Hepatic stellate cell (primary cell): ENCODE data around the gene DSP.

ENCODE experiments used
- DNase-seq: peaks from one replicate; pipeline ENCODE4 v3.0.0; 2011; ENCODE audit warnings: low spot score

DSP gene

DNA sequence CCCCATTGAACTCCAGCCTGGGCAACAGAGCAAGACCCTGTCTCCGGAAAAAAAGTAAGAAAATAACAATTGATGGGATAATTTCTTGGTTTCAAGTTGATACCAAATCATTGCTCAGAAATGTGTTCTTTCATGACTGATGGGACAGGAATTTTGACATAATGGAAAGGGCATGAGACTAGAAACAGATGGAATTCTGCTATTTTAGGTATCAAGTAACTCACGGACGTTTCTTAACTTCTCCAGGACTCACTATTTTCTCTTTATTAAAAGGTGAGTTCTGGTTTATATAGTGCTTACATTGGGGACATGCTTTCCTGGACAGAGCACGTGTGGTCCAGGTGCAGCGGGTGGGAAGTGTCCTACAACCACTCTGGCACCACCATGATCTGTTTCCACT lies 6.0 kb upstream of the DSP start:
- DNase-seq: peak; percentile 43

DNA sequence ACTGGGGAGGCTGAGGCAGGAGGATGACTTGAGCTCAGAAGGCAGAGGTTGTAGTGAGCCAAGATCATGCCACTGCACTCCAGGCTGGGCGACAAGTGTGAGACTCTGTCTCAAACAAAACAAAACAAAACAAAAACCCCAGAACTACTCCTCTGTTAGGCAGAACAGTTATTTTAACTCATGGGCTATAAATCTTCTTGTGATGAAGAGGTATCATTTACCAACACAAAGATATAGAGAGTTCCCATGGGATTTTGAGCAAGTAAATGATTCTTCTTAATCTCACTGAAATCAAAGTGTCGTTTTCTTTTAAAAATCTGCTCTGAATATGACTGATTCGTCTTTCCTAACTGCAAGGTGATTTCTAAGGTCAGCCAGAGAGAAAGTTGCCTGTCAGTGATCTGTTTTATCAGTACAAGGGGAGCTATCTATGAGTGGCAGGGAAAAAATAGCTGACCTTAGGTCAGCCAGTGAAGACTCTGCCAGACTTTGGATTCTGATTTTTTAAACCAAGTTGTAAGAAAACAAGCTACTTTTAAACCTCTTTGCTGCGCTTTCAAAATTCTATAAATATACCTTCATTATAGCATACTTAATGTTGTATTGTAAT lies 3.8 kb upstream of the DSP start:
- no peak for DNase-seq

DNA sequence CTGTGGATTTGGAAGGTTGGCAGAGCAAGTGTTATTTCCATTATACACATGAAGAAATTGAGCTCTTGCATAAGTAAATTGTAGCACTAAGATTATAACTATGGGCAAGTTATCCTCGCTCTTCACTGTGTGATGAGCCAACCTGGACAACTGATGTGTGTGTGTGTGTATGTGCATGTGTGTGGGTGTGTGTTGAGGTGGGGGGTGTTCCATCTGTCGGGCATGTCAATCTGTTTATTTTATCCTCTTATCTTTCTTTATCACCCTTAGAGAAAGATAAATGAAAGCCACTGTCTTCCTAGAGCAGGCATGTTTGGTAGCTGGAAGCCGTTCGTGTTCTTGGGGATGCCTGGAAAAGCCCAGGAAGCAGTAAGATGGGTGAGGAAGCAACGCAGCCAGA lies 3.0 kb upstream of the DSP start:
- no peak for DNase-seq

DNA sequence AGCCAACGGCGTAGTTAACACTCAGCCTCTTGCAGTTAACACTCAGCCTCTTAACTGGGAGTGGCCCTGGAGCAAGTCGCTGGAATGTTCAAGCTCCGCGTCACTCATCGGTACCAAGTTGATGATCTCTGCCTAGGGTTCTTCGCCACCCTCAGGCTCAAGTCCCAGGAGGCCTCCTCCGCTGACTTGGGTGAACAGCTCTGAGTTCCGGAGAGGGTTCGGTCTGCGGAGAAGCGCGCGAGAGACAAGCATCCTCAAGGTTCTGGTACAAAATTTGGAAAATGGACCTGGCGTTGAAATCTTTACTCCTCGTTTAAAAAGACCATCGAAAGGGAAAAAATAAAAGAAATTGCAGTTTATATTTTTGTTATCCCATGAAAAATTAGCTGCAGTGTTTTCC lies 876 bp upstream of the DSP start:
- DNase-seq: peak; percentile 51

DNA sequence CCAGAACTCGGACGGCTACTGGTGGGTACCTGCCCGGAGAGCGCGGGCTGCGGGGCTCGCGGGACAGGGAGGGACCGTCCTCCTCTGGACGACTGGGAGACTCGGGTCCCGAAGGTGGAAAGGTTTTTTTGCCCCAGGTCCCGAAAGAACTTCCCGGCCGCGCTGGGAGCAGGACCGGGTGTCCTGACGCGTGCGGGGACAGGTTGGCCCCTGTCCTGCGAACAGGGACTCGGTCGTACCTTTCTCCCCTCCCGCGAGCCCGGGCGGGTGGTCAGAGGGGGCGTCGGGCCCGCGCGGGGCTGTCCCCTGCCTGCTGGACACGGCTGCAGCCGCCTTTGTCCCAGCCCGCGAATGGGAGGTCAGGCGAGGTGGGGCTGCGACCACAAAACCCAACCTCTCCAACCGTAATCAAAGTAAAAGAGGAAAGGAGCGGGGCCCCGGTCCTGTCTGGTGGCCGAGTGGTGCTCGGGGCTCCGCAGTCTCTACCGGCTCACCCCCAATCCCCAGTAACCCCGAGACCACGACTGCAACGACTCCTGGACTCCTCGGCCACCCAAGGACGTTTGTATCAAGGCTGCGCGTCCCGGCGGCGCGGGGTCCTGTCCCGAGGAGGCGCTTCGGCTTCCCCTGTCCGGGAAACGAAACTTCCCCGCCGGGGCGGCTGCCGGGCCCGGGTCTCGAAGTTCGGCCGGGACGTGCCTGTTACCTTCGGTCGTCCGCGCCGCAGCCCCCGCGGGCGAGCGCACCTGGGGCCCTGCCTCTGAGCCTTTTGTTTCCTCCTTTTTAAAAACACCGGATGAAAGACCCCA lies 798 bp downstream of the DSP start:
- DNase-seq: peak; percentile 47

DNA sequence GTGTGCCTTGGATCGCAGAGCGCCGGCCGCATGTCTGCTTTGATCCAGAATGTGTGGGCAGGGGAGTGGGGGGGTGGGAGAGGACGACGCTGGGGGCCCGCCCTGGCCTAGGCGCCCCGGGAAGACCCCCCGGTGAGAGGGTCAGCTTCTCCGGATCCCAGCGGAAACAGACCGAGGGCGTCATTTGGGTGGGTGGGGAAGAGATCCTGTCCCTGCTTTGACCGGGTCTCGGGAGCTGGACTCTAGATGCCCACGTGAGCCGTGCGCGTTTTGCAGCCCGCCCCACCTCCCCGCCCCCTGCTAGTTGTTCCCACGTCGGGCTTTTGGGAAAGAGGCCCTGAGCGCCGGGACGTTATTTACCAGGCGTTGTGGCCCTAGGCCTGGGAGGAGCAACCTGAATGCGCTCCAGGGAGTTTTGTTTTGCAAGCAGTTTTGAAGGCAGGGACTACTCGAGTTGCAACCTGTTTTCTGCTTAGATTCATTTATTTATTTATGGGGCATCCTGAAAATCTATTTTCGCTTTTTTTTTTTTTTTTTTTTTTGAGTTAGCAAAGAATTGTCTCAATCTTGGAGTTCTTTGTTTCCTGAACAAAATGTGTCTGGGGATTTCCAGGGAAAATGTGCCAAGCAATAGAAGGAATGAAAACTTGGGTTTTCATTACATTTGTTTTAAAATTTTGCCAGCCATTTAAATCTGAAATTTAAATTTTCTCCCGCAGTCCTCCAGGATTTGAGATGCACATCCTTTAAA lies 1.6 kb downstream of the DSP start:
- peak; percentile 78 for DNase-seq

GRCh38 chr6:7543789-7544424 lies 2.4 kb downstream of the DSP start:
- no peak for DNase-seq

GRCh38 chr6:7544597-7544996 lies 3.1 kb downstream of the DSP start:
- DNase-seq: no peak

- DNase-seq: no peak
These were observed 4.0 kb downstream of the DSP start for GRCh38 chr6:7545316-7546019.

- DNase-seq: no peak
These were observed 4.5 kb downstream of the DSP start for GRCh38 chr6:7546020-7546369.

DNA sequence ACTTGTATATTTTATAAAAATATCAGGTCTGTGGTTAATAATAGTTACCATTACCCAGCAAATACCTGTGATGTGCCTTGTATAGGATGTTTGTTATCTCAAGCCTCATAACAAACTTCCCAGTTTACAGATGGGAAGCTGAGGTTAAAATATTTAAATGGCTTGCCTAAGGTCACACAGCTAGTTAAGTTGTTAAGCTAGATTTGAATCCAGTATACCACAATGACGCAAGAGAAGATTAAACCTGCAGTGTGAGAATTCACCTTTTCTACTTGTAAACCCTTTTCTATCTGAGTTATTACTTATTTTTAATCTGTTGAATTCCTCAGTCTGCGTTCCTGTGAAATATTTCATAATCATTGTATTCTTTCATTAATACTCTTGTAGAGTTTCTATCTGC lies 4.9 kb downstream of the DSP start:
- no peak for DNase-seq

- DNase-seq: no peak
These were observed 5.4 kb downstream of the DSP start for GRCh38 chr6:7546896-7547295.

GRCh38 chr6:7547315-7547714 lies 5.8 kb downstream of the DSP start:
- DNase-seq: no peak

- no peak for DNase-seq
These were observed 8.9 kb downstream of the DSP start for GRCh38 chr6:7550433-7550801.

DNA sequence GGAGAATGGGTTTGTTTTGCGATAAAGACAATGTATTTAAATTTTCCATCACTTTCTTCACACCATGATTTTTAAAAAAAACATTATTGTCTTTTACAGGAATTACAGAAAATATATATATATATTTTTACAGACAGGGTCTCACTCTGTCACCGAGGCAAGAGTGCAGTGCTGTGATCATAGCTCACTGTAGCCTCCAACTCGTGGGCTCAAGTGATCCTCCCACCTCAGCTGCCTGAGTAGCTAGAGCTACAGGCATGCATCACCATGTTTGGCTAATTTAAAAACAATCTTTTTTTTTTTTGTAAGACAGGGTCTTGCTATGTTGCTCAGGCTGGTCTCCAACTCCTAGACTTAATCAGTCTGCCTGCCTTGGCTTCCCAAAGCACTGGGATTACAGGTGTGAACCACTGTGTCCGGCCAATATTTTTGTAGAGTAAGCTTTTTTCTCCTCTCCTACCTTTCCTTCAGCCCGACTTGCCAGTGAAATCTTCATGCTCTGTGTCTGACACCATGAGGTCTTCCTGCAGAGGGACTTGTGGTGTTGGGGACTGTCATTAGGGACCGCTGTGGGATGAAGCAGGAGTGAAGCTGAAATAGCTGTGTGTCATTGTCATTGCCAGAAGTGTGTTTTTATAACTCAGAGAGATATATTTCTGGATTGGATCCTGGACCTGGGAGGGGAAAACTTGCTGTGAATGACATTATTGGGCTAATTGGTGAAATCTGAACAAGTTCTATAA lies 13.2 kb downstream of the DSP start:
- DNase-seq: no peak

- DNase-seq: no peak
These were observed 14.2 kb downstream of the DSP start for GRCh38 chr6:7555671-7556070.

DNA sequence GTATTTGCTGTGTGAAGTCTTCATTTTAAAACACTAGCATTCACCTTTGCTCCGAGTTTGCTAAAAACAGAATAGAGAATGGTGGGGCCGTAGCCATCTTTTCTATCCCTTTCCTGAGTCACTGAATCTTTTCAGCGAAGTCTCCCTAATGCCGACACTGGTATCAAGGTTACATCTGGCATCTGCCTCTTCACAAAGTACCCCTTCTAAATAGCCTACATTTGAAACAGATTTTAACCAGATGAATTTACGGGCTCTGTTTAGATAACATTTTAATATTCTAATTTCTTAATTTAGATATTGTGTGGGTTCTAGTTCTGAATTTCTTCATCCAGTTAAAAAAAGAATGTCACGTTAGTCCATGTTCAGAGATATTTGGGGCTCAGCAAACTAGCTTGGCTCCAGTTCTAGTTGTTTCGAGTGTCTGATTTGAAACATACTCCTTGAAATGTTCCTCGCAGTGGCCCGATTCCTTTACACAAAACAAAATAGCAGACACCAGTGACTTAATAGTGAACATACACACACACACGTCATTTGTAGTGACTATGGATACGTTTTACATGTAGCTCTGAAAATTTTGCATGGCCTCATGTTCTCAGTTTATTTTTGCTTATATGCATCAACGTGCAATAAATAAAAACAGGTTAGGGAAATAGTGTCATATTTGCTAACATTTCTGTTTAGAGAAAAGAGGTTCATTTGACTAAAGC lies 15.1 kb downstream of the DSP start:
- DNase-seq: no peak

DNA sequence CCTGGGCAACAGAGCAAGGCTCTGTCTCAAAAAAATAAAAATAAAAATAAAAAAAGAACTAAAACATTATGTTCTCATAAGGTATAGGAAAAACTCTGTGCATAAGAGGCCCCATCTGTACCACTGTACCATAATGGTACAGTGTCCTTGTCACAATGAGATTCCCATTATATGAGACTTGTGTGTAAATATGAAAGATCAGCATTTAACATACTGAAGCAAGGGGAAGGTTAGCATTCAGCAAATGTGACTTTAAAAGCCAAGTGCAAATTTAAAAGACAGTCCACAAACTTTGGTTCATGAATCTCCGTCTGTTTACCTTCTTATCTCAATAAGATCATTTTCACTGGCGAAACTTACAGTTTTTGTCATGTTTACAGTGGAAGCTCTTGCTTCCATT lies 16.2 kb downstream of the DSP start:
- DNase-seq: no peak

DNA sequence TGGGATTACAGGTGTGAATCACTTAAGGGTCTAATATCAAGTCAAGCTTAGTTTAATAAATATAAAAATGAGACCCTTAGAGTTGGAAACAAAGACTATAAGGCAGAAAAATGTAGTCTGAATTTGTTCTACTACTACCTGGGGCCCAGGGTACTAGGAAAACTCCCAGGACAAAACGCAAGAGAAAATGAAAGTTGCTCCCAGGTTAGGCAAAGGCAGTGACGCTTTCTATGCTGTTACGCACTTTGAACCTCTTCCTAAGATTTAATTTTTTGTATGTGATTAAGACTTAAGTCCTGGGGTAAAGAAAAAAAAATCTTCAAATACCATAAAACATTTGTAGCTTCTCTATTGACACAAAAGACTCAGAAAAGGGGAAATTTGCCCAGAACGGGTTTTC lies 17.3 kb downstream of the DSP start:
- no peak for DNase-seq

- no peak for DNase-seq
These were observed 17.7 kb downstream of the DSP start for GRCh38 chr6:7559196-7559595.
